K562 treated with DMSO at 1 percent for 4 hours (cell line): Measurements from ENCODE around the gene BAZ2B. TPM values are rescaled to one million over a fixed set of nuclear protein-coding genes. Genes with fewer than 3 reads are reported as not detected.

Source experiments
- total RNA-seq: library from RNA; unstranded; fragments of 300-600 nt; gene quantifications from 2 replicates; pipeline ENCODE4 v1.2.3, GENCODE V29; 2022; ENCODE audit not compliant: insufficient read depth

Gene BAZ2B, protein sequence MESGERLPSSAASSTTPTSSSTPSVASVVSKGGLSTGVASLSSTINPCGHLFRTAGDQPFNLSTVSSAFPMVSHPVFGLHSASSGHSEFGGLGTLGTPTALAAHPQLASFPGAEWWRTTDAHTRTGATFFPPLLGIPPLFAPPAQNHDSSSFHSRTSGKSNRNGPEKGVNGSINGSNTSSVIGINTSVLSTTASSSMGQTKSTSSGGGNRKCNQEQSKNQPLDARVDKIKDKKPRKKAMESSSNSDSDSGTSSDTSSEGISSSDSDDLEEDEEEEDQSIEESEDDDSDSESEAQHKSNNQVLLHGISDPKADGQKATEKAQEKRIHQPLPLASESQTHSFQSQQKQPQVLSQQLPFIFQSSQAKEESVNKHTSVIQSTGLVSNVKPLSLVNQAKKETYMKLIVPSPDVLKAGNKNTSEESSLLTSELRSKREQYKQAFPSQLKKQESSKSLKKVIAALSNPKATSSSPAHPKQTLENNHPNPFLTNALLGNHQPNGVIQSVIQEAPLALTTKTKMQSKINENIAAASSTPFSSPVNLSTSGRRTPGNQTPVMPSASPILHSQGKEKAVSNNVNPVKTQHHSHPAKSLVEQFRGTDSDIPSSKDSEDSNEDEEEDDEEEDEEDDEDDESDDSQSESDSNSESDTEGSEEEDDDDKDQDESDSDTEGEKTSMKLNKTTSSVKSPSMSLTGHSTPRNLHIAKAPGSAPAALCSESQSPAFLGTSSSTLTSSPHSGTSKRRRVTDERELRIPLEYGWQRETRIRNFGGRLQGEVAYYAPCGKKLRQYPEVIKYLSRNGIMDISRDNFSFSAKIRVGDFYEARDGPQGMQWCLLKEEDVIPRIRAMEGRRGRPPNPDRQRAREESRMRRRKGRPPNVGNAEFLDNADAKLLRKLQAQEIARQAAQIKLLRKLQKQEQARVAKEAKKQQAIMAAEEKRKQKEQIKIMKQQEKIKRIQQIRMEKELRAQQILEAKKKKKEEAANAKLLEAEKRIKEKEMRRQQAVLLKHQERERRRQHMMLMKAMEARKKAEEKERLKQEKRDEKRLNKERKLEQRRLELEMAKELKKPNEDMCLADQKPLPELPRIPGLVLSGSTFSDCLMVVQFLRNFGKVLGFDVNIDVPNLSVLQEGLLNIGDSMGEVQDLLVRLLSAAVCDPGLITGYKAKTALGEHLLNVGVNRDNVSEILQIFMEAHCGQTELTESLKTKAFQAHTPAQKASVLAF (N-terminal part only)
- total RNA-seq: 23.5 and 28.4 TPM in 2 replicates

DNA sequence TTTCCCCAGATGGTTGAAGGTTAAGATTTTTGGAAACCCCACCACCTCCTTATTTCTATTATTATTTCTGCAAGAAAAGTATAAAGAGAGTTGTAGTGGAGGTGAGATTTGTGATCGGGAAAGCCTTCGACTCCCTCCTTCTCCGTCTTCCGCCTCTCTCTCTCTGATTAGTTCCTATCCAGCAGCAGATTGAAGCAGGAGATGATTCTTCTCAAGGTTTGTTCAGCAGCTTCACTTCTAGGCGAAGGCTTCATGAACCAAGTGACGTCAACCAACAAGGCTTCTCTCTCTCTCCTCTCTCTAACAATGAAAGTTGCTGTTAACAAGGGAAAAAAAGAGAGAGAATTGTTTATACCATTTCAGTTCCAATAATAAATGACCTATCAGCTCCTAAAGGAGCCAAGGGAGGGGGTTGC is at the start of gene BAZ2B:
Gene BAZ2B (minus strand): TSS at position 263 of the 416 bp plus-strand sequence. CDS start 137,829 bp downstream, outside the sequence.

DNA sequence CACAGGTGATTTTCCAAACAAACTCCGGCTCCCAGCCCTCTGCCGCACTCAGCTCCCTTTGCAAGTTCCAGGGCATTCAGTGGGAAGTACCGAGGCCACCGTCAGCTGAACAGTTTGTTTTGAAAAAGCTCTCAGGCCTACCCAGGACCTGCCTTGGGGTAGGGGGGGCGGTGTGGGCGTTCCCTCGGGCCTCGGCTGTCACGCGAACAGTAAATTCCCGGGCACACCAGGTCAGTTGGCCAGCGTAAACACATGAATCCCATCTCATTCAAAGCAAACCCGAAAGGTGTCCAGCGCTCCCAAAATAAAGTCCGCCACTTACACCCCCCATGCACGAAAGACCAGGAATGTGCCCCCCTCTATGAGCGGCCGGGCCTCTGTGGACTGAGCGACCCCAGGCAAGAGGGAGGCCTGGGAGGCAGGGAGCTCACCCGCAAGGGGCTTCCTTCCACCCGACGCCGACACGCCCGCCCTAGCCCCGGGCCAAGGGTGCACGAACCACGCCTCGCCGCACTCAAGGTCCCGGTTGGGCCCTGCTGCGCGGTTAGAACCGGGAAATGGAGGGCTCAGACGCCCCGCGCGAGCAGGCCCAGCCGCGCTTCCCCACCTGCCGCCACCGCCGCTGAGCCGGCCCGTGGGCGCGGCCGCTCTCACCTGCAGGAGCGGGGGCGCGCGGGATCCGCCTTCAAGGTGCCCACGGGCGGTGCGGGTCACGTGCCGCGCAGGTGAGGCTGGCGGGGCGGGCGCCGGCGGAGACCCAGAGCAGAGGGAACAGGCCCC is 330.2 kb downstream of the BAZ2B start, which contains the start of gene WDSUB1:
Gene WDSUB1 (minus strand): TSS at position 775 of the 780 bp plus-strand sequence. CDS start 3,634 bp downstream, outside the sequence.

Other genes with a start within 250 kb of the BAZ2B start
- 49.6 and 63.2 TPM in 2 replicates for gene MARCHF7, start 96.0 kb upstream of the BAZ2B start, total RNA-seq
- gene CD302, start 181.7 kb upstream of the BAZ2B start, total RNA-seq: not detected in 2 replicates